HL-60 (cell line): Measurements from ENCODE around the gene RNF220.

Experiments used
- DNase-seq, 2 experiments: peaks; one replicate each; pipeline ENCODE4 v3.0.0-alpha.2; 2010 to 2020; ENCODE audit warnings: low read depth in 1 of 2, low spot score in 1 of 2
- H3K27ac ChIP-seq: fragments of 250-450 bp; sonication (Bioruptor Pico); replicated peaks from 2 replicates; pipeline ENCODE4 v1.5.1; 2020; ENCODE audit warnings: mild to moderate bottlenecking, moderate library complexity
- H3K27me3 ChIP-seq: fragments of 250-450 bp; sonication (Bioruptor Pico); 2 replicates; pipeline ENCODE4 v1.5.1; 2021; ENCODE audit warnings: mild to moderate bottlenecking, moderate library complexity; ENCODE audit not compliant: insufficient read depth, poor library complexity, severe bottlenecking
- H3K4me3 ChIP-seq: replicated peaks from 2 replicates; pipeline ENCODE4 v1.5.1; 2011; ENCODE audit warnings: mild to moderate bottlenecking, control low read depth, low read length; ENCODE audit not compliant: insufficient read depth
- CTCF ChIP-seq: IDR thresholded peaks from one replicate; pipeline ENCODE4 v1.5.1; 2011; ENCODE audit warnings: low read length, control low read depth, inconsistent platforms; ENCODE audit not compliant: insufficient read depth
- GABPA ChIP-seq: IDR thresholded peaks from 2 replicates; pipeline ENCODE4 v1.6.1; 2012; ENCODE audit warnings: low read depth
- POLR2AphosphoS5 ChIP-seq: IDR thresholded peaks from 2 replicates; pipeline ENCODE4 v1.6.1; 2012; ENCODE audit warnings: low read depth
- REST ChIP-seq: IDR thresholded peaks from 2 replicates; pipeline ENCODE4 v1.6.1; 2012; ENCODE audit warnings: low read depth; ENCODE audit not compliant: insufficient replicate concordance
- SPI1 ChIP-seq: IDR thresholded peaks from 2 replicates; pipeline ENCODE4 v1.6.1; 2012; ENCODE audit warnings: low read depth, mild to moderate bottlenecking, borderline replicate concordance

Gene RNF220

GRCh38 chr1:44371206-44371605, 33.8 kb upstream of the RNF220 start:
- TF ChIP-seq CTCF: no peak
- no peak for TF ChIP-seq REST
- TF ChIP-seq GABPA: no peak
- no peak for TF ChIP-seq SPI1
- no peak for TF ChIP-seq POLR2AphosphoS5
- H3K27ac ChIP-seq: no peak overlapping the region
- H3K27me3 ChIP-seq: no peaks in the 10 kb centered on the region
- no peak overlapping the region for H3K4me3 ChIP-seq
- DNase-seq: no peak

- Histone ChIP-seq H3K27ac (no peak overlapping the region), H3K4me3 (no peak overlapping the region), H3K27me3 (no peaks in the 10 kb centered on the region)
- DNase-seq: no peak
- no peak for TF ChIP-seq POLR2AphosphoS5
Measured at GRCh38 chr1:44375547-44375946, 29.5 kb upstream of the RNF220 start.

- Histone ChIP-seq H3K4me3 (no peak overlapping the region), H3K27me3 (no peaks in the 10 kb centered on the region), H3K27ac (no peak overlapping the region)
- peak in 1 of 2 experiments; percentile 51 for DNase-seq
- TF ChIP-seq CTCF: peak; percentile 72
- TF ChIP-seq POLR2AphosphoS5: no peak
- TF ChIP-seq REST: no peak
- TF ChIP-seq GABPA: no peak
Measured at GRCh38 chr1:44377925-44378784, 26.9 kb upstream of the RNF220 start.

- Histone ChIP-seq H3K27me3 (no peaks in the 10 kb centered on the region), H3K27ac (no peak overlapping the region), H3K4me3 (no peak overlapping the region)
- DNase-seq: no peak
- TF ChIP-seq CTCF: no peak
- no peak for TF ChIP-seq POLR2AphosphoS5
- no peak for TF ChIP-seq REST
- TF ChIP-seq GABPA: no peak
- no peak for TF ChIP-seq SPI1
Measured at GRCh38 chr1:44380666-44381177, 24.3 kb upstream of the RNF220 start.
